NCI-H82 treated with DMSO at 0.1 percent for 48 hours (cell line): ENCODE measurements around the gene RITA1.
A peak's percentile ranks its signal among the peaks of the same experiment; 100 is the strongest.
"Not testable (repeated sequence)": the region's sequence is repeated elsewhere in the genome, so short reads cannot be mapped to it uniquely, and the experiment has no call there.

Source experiments
- DNase-seq: peaks from one replicate; lab custom pipeline; 2025; ENCODE audit not compliant: unreplicated experiment; lab: John Stamatoyannopoulos, UW

The RITA1 gene, protein sequence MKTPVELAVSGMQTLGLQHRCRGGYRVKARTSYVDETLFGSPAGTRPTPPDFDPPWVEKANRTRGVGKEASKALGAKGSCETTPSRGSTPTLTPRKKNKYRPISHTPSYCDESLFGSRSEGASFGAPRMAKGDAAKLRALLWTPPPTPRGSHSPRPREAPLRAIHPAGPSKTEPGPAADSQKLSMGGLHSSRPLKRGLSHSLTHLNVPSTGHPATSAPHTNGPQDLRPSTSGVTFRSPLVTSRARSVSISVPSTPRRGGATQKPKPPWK

DNA sequence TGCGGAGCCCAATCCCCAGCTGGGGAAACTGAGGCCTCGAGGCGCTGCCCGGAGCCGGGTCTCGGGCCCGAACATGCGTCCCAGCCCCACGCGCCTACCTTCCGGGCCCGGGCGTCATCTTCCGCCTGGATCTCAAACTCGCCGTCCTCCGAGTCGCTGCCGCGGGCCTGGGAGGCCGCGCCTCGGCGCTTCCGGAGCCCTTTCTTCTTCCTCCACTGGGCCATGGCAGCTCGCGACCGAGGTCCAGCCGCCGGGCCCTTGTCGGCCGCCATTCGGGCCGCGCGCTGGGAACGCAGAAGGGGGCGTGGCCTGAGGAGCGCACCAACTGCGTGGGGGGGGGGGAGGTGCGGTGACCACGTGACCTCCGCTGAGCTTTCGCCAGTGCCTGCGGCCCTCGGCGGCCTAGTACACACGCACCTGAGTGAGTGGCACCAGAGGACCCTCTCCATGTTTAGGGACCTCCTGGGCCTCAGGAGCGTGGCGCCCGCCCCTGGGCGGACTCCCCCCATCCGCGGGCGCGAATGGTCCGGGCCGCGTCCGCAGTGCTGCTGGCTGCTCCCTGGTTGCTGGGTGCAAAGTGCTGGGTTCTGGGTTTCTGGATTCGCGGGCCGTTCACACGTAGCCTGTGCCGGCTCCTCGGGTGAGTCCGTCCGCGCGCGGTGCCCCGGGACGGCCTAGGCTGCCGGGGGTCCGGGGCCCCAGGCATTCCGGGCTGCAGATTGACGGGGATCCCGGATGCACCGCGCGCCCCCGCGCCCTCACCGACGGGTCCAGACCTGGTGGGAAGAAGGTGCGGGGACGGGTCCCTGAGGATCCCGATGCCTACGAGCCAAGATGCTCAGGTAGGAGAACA, at the start of gene RITA1, which contains the start of gene DDX54:
Gene RITA1, plus strand, starts transcription at position 542 of the 853 bp plus-strand sequence. CDS start 1,026 bp downstream, outside the sequence.
Gene DDX54, minus strand, starts transcription at position 299 of the 853 bp plus-strand sequence. Its CDS starts 27 bp downstream, at position 272.
- DNase-seq: peak; percentile 51

DNA sequence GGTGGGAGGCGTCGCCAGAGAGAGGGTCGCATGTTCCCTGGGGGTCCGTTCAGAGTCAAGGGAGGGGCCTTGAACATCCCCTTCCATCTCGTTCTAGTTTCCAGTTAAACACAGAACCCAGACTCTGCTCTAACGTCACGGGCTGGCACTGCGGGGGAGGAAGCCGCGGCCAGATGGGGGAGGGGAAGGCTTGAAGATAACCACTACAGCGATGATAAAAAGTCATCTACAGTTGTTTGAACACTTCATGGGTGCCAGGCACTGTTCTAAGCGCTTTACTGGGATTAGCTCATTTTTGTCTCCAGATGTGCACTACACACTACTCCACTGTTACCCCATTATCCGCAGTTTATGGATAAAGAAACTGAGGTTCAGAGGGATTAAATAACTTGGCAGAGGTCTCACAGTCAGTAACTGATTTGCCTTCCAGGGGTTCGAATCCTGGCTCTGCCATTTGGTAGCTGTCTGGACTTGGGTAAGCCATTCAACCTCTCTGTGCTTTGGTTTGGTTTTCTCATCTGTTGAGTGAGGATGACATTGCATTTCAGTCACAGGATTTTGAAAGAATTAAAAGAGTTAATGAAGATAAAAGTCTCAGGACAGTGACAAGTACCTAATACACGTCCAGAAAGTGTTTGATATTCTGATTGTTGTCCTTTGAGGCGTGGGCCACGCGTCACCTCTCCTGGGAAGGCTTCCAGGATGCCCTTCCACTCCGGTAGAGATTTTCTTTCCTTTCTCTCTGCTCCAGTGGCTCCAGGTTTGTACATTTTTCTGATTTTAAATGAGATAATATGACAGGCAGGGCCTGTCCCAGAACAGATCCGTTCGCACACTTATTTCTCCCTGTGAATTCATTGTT, 49.2 kb upstream of the RITA1 start:
- DNase-seq: no peak

DNA sequence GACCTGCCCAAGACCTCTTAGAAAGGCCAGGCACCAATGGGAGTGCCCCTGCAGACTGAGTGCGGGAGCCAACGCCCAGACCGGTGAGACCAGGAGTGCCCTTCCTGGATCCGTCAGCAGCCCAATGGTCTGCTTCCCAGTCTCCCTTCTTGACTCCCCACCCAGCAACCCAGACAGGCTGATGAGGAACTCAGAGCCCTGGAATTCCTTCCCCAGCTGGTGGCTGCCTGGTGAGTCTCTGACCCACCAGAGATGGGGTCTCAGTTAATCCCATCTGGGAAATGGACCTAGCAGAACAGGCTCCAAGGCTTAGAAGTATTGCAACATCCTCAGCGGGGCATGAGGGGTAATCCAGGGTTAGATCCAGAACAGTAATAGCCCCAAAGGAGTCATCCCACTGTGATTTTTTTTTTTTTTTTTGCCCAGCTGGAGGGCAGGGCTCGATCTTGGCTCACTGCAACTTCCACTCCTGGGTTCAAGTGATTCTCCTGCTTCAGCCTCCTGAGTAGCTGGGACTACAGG, 48.5 kb upstream of the RITA1 start:
- DNase-seq: no peak

DNA sequence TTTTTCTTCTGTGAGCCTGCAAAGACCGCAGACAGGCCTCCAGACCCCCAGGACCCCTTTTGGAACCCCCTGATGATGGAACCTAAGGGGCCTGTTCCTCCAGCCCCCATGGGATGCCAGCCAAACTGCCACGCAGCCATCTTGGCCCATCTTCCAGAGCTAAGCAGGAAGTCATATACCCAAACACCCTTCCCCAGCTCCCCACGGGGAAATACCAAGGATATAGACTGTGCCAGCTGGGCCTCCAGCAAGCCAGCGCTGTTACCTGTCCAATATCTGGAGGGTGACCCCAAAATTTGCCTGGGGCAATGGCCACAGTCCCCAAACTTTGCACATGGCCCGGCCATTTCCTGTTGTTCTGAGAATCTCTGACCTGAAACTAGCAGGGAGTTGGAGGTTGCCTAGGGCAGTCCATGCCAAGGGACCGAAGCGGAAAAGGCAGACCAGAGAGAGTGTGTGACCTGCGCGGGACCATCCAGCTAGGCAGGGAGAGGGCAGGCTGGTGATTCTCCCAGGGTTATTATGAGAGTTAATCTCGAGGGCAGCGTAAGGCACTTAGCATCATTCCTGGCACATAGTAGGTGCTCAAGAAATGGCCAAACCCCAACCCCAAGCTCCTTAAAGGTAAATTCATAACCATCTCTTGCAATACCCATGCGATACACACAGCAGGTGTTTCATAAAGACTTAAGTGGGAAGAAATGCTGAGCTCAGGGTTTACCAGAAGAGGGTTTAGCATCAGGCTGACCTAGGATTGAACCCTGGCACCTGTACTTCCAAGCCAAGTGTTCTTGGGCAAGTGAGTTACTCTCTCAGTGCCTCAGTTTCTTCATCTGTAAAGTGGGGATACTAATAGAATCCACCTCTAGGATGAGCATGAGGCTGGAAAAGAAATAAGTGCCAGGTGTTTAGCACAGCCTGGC, 47.4 kb upstream of the RITA1 start:
- DNase-seq: no peak

DNA sequence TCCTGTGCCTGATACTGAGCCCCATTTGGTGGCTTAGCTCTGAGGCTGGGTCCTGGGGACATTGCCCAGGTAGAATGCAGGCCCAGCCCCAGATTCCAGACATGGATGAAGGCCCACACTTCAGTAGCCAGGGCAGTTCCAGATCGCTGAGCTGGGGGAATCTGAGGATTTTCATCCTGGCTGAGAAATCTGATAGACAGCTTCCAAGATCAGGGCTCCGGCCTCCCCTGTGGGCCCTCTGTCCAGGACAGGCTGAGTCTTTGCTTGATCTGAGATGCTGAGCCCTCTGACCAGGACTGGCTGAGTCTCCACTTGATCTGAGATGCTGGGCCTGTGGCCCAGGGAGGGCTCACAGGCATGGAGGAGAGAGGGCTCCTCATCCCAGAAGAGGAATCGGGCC, 46.7 kb upstream of the RITA1 start:
- no peak for DNase-seq

DNA sequence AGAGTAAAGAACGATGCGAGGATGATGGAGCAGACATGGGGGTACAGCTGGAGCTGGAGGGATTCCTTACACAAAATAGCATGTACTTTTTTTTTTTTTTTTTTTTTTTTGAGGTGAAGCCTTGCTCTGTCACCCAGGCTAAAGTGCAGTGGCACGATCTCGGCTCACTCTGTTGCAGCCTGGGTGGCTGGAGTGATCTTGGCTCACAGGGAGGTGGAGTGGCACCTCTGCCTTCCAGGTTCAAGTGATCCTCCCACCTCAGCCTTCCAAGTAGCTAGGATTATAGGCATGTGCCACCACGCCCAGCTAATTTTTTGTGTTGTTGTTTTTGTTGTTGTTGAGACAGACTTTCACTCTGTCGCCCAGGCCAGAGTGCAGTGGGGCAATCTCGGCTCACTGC, 44.8 kb upstream of the RITA1 start:
- no peak for DNase-seq

DNA sequence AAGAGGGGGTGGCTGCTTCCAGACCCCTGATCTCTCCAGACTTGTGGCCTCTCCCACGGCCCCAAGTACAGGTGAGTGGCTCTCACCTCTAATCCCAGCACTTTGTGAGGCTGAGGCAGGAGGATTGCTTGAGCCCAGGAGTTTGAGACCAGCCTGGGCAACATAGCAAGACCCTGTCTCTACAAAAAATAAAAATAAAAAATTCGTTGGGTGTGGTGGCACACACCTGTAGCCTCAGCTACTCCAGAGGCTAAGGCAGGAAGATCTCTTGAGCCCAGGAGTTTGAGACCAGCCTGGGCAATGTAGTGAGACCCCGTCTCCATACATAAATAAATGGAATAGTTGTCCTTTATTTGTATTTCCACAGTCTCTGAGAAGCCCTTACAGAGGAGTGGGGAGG, 43.8 kb upstream of the RITA1 start:
- not testable (repeated sequence) for DNase-seq

DNA sequence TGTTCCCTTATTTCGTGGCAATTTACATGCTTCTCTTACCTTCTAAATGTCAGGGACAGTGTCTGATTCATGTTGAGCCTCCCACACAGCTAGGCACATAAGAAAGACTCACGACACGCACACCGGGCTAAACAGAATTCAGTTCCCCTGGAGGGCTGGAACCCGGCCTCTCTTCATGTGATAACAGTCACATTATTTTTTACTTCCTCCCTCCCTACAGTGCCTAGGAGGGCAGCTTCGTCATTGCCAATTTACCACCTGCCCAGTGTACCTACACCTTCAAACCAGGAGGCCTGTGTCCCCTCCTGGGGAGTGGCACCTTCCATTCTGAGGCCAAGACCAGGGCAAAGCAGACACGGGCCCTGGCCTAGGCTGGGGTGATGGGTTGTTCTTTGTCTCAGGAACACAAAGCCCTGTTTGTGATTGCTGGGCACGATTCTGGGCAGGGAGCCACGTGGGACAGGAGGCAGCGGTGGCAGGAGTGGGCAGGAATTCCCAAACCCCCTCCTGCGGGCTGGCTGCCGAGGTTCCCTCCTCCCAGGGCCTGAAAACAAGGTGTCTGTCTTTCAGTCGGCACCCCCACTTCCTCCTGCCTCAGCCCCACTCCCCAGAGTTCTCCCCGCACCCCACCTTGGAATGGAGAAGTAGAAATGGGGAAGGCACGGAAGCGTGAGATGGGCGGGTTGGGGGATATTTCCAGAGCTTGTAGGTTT, 43.2 kb upstream of the RITA1 start:
- no peak for DNase-seq

DNA sequence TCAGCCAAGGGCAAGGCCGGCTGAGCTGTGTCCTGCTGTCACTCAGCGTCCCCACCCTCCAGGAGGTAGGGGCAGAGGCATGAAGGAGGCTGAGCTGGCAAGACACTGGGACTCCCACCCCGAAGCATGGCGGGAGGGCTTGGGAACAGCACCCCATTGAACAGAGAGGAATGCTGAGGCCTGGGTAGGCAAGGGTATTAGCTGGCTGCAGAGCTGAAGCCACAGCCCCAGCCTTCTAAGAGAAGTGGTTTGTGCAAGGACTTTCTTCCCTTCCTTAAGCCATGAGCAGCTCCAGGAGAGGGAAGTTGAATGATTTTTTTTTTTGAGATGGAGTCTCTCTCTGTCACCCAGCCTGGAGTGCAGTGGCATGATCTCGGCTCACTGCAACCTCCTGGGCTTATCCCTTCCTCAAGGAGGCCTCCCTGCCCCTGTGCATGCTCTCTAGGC, 42.6 kb upstream of the RITA1 start:
- DNase-seq: no peak

DNA sequence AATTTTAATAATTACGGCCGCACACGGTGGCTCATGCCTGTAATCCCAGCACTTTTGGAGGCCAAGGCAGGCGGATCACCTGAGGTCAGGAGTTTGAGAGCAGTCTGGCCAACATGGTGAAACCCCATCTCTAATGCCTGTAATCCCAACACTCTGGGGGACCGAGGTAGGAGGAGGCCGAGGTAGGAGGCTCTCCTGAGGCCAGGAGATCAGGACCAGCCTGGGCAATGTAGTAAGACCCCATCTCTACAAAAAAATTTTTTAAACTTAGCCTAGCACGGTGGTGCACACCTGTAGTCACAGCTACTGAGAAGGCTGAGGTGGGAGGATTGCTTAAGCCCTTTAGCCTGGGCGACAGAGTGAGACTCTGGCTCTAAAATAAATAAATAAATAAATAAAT, 41.6 kb upstream of the RITA1 start:
- DNase-seq: no peak

DNA sequence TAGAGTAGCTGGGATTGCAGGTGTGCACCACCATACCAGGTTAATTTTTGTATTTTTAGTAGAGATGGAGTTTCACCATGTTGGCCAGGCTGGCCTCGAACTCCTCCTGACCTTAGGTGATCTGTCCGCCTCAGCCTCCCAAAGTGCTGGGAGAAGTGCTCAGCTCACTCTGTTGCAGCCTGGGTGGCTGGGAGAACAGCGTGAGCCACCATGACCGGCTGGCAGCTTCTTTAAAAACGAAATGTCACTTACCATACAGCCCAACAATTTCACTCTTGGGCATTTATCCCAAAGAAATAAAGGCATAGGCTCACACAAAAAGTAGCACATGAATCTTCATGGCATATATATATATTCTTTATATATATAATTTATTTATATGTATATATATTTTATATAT, 40.7 kb upstream of the RITA1 start:
- no peak for DNase-seq

DNA sequence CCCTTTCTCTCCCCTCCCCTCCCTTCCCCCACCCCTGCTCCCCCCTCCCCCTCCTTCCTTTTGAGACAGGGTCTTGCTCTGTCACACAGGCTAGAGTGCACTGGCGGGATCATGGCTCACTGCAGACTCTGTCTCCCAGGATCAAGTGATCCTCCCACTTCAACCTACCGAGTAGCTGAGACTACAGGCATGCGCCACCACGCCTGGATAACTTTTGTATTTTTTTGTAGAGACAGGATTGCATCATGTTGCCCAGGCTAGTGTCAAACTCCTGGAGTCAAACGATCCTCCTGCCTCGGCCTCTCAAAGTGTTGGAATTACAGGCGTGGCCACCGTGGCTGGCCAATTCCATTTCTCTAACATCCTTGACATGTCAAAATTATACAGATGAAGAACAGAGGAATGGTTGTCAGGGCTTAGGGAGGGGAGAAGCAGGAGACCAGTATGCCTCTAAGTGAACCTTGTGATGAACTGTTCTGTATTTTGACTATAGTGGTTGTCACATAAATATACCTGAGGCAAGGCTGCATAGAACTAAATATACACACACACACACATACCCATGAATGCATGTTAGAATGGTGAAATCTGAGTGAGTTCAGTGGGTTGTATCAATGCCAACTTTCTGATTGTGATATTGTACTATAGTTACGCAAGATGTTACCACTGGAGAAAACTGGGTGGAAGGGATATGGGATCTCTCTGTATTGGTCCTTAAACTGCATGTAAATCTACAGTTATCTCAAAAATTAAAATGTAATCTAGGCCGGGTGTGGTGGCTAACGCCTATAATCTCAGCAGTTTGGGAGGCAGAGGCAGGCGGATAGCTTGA, 39.6 kb upstream of the RITA1 start:
- DNase-seq: no peak

DNA sequence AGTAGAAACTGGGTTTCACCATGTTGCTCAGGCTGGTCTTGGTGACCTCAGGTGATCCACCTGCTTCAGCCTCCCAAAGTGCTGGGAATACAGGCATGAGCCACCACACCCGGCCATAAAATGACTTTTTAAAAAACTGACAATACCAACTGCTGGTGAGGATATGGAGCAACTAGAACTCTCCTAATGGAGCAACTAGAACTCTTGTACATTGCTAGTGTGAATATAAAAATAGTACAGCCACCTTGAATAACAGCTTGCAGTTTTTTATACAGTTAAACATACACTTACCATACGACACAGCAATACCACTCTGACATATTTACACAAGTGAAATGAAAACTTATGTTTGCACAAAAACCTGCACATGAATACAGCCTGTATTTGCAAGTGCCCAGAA, 38.5 kb upstream of the RITA1 start:
- no peak for DNase-seq

DNA sequence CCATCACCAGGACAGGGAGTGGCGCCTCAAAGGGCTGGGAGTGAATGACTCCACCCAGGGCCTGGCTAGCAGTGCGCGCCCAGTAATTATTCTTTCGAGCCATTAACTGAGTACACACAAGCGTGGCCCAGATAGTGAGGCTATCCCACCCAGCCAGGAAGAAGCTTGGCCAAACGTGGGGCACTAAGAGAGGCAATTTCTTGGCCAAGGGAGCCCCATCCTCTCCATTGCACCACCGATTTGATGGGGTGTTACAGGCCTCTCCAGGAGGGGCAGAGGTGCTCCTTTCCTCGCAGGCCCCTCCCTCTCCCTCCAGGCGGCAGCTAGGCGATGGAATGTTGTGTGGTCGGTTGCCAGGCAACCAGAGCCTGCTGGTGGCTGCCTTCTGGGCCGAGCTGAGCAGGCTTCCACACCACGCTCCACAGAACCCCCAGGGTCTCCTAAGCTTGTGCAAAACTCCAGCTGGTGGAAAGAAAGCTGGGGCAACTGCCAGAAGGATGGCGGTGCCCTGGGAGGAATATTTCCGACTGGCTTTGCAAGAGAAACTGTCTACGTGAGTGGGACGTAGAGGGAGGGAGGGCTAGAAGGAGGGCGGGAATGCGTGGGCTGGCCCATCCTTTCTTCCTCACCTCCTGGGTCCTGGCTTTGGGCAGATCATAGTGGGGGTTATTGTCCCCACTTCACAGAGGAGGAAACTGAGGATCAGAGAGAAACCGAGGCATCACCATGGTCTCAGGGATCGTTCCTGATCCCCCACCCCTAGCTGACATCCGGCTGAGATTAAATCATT, 36.0 kb upstream of the RITA1 start, which contains the start of gene CFAP73:
Gene CFAP73, plus strand, starts transcription at position 364 of the 790 bp plus-strand sequence. Its CDS starts 134 bp downstream, at position 498.
- peak; percentile 36 for DNase-seq

DNA sequence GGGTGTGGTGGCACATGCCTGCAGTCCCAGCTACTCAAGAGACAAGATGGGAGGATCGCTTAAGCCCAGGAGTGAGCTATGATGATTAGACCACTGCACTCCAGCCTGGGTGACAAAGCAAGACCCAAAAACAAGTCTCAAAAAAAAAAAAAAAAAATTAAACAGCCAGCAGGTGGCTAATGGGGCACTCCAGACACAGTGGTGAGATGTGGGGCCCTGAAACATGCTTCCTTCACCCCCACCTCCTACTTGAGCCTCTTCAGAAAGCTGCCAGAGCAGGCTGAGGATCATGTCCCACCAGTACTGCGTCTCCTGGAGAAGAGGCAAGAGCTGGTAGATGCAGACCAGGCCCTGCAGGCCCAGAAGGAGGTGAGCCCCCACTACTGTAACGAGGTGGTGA, 33.9 kb upstream of the RITA1 start:
- DNase-seq: no peak

DNA sequence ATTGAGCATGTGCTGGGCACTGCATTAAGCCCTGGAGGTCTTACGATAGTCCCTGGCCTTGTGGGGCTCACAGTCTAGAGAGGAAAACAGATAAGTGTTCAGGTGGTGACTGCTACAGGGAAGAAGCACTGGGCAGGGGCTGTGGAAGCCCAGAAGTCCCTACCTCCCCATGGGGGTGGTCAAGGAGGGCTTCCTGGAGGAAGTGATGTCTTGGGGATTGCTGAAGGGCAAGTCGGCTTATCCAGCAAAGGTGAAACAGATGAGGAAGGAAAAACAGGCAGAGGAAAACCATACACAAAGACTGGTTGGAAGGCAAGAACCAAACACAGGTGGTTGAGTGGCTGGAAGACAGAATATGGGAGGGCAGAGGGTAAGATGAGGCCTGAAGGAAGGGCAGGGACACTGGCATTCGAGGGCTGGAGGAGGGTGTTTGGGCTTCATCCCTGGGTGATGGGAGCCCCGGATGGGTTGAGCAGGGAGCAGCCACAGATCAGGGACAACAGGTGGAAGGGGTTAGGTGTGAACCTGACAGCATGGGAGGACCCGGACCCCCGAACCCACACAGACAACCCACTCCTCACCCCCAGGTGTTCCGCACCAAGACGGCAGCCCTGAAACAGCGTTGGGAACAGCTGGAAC, 33.2 kb upstream of the RITA1 start:
- DNase-seq: no peak
